Keratinocyte (primary cell): ENCODE measurements around the gene WDR5. TPM values are rescaled to one million over a fixed set of nuclear protein-coding genes. Genes with fewer than 3 reads are reported as not detected.

Experiments
- DNase-seq: peaks from one replicate; pipeline ENCODE4 v3.0.0-alpha.2; 2011; ENCODE audit warnings: low read depth, missing footprints, low spot score
- FAIRE-seq: peaks from 2 replicates; lab custom pipeline; 2011; peaks lifted over from hg19 to GRCh38; lab: Jason Lieb, UNC
- H2AFZ ChIP-seq: 2 replicates; pipeline ENCODE4 v1.6.0; 2012; ENCODE audit warnings: low read length, control low read depth, inconsistent platforms; ENCODE audit not compliant: control insufficient read depth
- H3K27ac ChIP-seq: 2 replicates; pipeline ENCODE4 v1.5.1; 2011; ENCODE audit warnings: low read length; ENCODE audit not compliant: control insufficient read depth, insufficient read depth
- H3K27me3 ChIP-seq: 3 replicates; pipeline ENCODE4 v1.6.0; 2011; ENCODE audit warnings: low read length; ENCODE audit not compliant: control insufficient read depth, insufficient read depth; ENCODE audit errors: extremely low read depth
- H3K36me3 ChIP-seq, 2 experiments: 2 replicates in 1 of 2; 3 replicates in 1 of 2; pipeline ENCODE4 v1.5.1; 2011; ENCODE audit warnings: low read length in 2 of 2, mild to moderate bottlenecking in 1 of 2; ENCODE audit not compliant: control insufficient read depth in 2 of 2, insufficient read depth in 2 of 2; ENCODE audit errors: extremely low read depth in 1 of 2
- H3K4me1 ChIP-seq: 3 replicates; pipeline ENCODE4 v1.5.1; 2011; ENCODE audit warnings: low read length; ENCODE audit not compliant: control insufficient read depth, insufficient read depth; ENCODE audit errors: extremely low read depth
- H3K4me2 ChIP-seq: 3 replicates; pipeline ENCODE4 v1.6.0; 2011; ENCODE audit warnings: low read depth, low read length; ENCODE audit not compliant: control insufficient read depth, insufficient read depth; ENCODE audit errors: extremely low read depth
- H3K4me3 ChIP-seq, 3 experiments: fragments of 200-600 bp in 1 of 3; sonication (generic) in 1 of 3; 2 replicates in 2 of 3; 3 replicates in 1 of 3; pipeline ENCODE4 v1.5.1; 2011 to 2016; ENCODE audit warnings: low read length in 3 of 3, mild to moderate bottlenecking in 3 of 3, control low read depth in 2 of 3, inconsistent platforms in 1 of 3, low read depth in 1 of 3, mixed read lengths in 1 of 3, mixed run types in 1 of 3, moderate library complexity in 1 of 3; ENCODE audit not compliant: control insufficient read depth in 2 of 3, insufficient read depth in 2 of 3; ENCODE audit errors: extremely low read depth in 1 of 3
- H3K79me2 ChIP-seq: 2 replicates; pipeline ENCODE4 v1.6.0; 2012; ENCODE audit warnings: low read length; ENCODE audit not compliant: control insufficient read depth, insufficient read depth
- H3K9ac ChIP-seq: 3 replicates; pipeline ENCODE4 v1.6.0; 2011; ENCODE audit warnings: low read length; ENCODE audit not compliant: control insufficient read depth, insufficient read depth; ENCODE audit errors: extremely low read depth
- H3K9me1 ChIP-seq: 3 replicates; pipeline ENCODE4 v1.6.0; 2011; ENCODE audit warnings: low read length; ENCODE audit not compliant: control insufficient read depth, insufficient read depth; ENCODE audit errors: extremely low read depth
- H3K9me3 ChIP-seq: 2 replicates; pipeline ENCODE4 v1.5.1; 2012; ENCODE audit warnings: low read depth, low read length; ENCODE audit not compliant: control insufficient read depth
- H4K20me1 ChIP-seq: 3 replicates; pipeline ENCODE4 v1.6.0; 2011; ENCODE audit warnings: low read length; ENCODE audit not compliant: control insufficient read depth, insufficient read depth; ENCODE audit errors: extremely low read depth
- EZH2 ChIP-seq: IDR thresholded peaks from one replicate; pipeline ENCODE4 v1.6.1; 2012; ENCODE audit warnings: inconsistent platforms, mild to moderate bottlenecking, low read length, moderate library complexity
- dilution Hi-C: fragments of 300-500 bp; cut with MboI; formaldehyde crosslinking; loops from one replicate; pipeline ENCODE4 v1.7.0; 2020; ENCODE audit warnings: low sequenced_read_pairs; ENCODE audit not compliant: extremely low pct_ligation_motif_present
- polyA plus RNA-seq, 5 experiments: library from polyadenylated mRNA; depleted of rRNA in 3 of 5; stranded (reverse) in 3 of 5; stranded (forward) in 1 of 5; unstranded in 1 of 5; fragments of >200 nt; gene quantifications; 1 replicate in 1 of 5; 2 replicates in 3 of 5; 3 replicates in 1 of 5; pipeline versions ENCODE4 v1.2.1 to v1.2.3, GENCODE V29; 2011 to 2012; ENCODE audit warnings: missing spikeins in 2 of 5, low read depth in 1 of 5, low replicate concordance in 1 of 5
- TF ChIP-seq, protein P1 (sequence below), 3 experiments: IDR thresholded peaks in 1 of 3; conservative IDR thresholded peaks in 1 of 3; optimal IDR thresholded peaks in 1 of 3; 2 replicates in 2 of 3; 3 replicates in 1 of 3; pipeline versions ENCODE3 to v1.5.1; 2011; ENCODE audit warnings: low read length in 3 of 3, mild to moderate bottlenecking in 3 of 3, moderate library complexity in 2 of 3, control low read depth in 1 of 3, inconsistent platforms in 1 of 3; ENCODE audit not compliant: insufficient read depth in 2 of 3; ENCODE audit errors: extremely low read depth in 1 of 3

WDR5 gene
- polyA plus RNA-seq, 1 donor (not counting 4 experiments of a cell fraction or from before 2014, with no cell fraction given), result 31.2 TPM

DNA sequence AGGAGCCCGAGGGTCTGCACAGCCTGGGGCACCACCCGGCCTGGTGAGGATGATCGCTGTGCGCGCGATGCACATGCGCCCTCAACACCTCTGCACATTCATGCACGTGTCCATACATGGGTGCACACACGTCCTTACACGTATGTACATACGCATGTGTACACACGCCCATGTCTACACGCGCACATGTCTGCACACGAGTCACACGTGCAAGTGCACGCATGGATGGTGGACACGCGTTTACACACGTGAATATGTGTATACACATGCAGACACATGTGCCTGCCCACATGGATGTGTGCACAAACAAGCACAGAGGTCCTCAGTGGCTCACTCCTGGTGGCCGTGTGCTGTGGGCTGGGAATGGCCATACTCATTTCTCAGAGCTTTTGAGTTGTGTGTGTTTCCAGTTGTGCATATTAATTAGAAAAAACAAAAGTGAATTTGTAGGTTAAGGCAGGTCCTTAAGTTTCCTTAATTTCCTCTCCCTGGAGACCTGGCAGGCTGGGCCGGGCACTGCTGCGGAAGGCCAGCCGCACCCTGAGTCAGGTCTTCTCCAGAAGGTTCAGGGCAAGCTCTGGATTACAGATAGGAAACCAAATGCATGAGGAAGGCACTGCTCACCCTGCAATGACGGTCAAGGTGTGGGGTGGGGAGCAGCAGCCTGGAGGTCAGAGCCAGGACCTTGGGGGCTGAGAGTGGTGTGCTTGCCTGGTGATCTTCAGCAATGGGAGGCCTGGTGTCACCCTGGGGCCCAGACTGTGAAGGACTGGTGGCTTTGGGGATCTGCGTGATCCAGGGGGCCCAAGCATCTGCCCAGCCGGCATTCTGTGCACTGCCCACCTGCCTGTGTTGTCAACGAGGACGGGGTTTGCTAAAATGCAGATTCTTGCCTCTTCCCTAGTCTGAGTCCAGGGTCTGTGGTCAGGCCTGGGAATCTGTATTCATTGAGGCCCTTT lies 29.8 kb downstream of the WDR5 start:
- TF ChIP-seq, protein P1, sequence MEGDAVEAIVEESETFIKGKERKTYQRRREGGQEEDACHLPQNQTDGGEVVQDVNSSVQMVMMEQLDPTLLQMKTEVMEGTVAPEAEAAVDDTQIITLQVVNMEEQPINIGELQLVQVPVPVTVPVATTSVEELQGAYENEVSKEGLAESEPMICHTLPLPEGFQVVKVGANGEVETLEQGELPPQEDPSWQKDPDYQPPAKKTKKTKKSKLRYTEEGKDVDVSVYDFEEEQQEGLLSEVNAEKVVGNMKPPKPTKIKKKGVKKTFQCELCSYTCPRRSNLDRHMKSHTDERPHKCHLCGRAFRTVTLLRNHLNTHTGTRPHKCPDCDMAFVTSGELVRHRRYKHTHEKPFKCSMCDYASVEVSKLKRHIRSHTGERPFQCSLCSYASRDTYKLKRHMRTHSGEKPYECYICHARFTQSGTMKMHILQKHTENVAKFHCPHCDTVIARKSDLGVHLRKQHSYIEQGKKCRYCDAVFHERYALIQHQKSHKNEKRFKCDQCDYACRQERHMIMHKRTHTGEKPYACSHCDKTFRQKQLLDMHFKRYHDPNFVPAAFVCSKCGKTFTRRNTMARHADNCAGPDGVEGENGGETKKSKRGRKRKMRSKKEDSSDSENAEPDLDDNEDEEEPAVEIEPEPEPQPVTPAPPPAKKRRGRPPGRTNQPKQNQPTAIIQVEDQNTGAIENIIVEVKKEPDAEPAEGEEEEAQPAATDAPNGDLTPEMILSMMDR (optimal IDR thresholded peaks at IDR 0.05 in 1 of 3, IDR thresholded peaks at IDR 0.05 in 1 of 3, conservative IDR thresholded peaks at IDR 0.05 in 1 of 3; ENCODE audit: extremely low read depth in 1 of 3, insufficient read depth in 2 of 3, low read length in 3 of 3), result no peak
- no peak for TF ChIP-seq EZH2
- no peak for FAIRE-seq
- H3K9ac ChIP-seq, result no peak overlapping the region
- no peak overlapping the region for H3K4me2 ChIP-seq
- H3K79me2 ChIP-seq, result no peaks in the 10 kb centered on the region
- H4K20me1 ChIP-seq, result no peaks in the 10 kb centered on the region
- no peaks in the 10 kb centered on the region for H3K9me1 ChIP-seq
- no peaks in the 10 kb centered on the region for H3K36me3 ChIP-seq
- dilution Hi-C loops, result no loop called here
- peaks cover 5% of the 10 kb centered on the region for H3K4me1 ChIP-seq
- peak; percentile 60 for DNase-seq
- H2AFZ ChIP-seq, result no peak overlapping the region
- no peak overlapping the region for H3K4me3 ChIP-seq
- no peaks in the 10 kb centered on the region for H3K9me3 ChIP-seq
- H3K27ac ChIP-seq, result no peak overlapping the region
- no peaks in the 10 kb centered on the region for H3K27me3 ChIP-seq

DNA sequence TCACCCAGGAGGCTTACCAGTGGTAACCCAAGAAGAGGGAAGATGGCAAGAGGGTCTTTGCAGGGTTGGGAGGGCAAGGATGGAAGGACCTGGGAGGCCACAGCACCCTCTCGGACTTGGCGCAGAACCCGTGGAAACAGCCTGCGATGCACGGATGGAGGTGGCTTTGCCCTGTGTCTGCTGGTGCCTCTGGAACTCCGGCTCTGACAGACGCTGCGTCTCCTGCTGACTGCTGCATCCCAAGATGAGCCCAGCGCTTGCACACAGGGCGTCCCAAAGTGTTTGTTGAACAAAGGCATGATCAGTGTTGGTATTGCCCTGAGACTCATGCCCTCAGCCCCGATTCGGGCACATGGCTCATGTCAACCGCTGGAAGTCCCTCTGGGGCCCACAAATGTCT lies 30.5 kb downstream of the WDR5 start:
- FAIRE-seq (no peak), DNase-seq (no peak)
- Histone ChIP-seq H3K4me3 (no peak overlapping the region), H3K9me3 (no peaks in the 10 kb centered on the region), H3K4me2 (no peak overlapping the region), H3K9ac (no peak overlapping the region), H2AFZ (no peak overlapping the region), H3K4me1 (peaks cover 5% of the 10 kb centered on the region), H3K27ac (no peak overlapping the region), H4K20me1 (no peaks in the 10 kb centered on the region), H3K9me1 (no peaks in the 10 kb centered on the region), H3K79me2 (no peaks in the 10 kb centered on the region), H3K27me3 (no peaks in the 10 kb centered on the region), H3K36me3 (no peaks in the 10 kb centered on the region)
- TF ChIP-seq, protein P1 (optimal IDR thresholded peaks at IDR 0.05 in 1 of 3, IDR thresholded peaks at IDR 0.05 in 1 of 3, conservative IDR thresholded peaks at IDR 0.05 in 1 of 3; ENCODE audit: extremely low read depth in 1 of 3, insufficient read depth in 2 of 3, low read length in 3 of 3), result no peak
- TF ChIP-seq EZH2, result no peak
- dilution Hi-C loops, result no loop called here
